WTC11 (cell line): ENCODE data around the gene PLEKHA6. TPM values are rescaled to one million over a fixed set of nuclear protein-coding genes. Genes with fewer than 3 reads are reported as not detected.
A peak's percentile ranks its signal among the peaks of the same experiment; 100 is the strongest.

ENCODE experiments used
- ATAC-seq: fragments of 200-7000 bp; cut with Tn5 transposase; 2 replicates; pipeline ENCODE4 v1.10.0; 2021; ENCODE audit warnings: mild to moderate bottlenecking, moderate library complexity
- CTCF ChIA-PET: fragments of 300-600 bp; sonication (Branson Sonifier 250); formaldehyde crosslinking; loops from one replicate; lab custom pipeline; 2021; ENCODE audit warnings: antibody characterized with exemption; lab: Charles Lee
- POLR2A ChIA-PET: fragments of 350-600 bp; sonication (Branson Sonifier 250); formaldehyde crosslinking; loops from one replicate; lab custom pipeline; 2021; ENCODE audit warnings: antibody characterized with exemption; lab: Charles Lee
- DNase-seq: peaks from one replicate; pipeline ENCODE4 v3.0.0; 2021; ENCODE audit warnings: low spot score
- H3K27ac Mint-ChIP-seq: 2 replicates; pipeline ENCODE4 v1.8.0; 2021; ENCODE audit warnings: mixed read lengths
- H3K27me3 Mint-ChIP-seq: 2 replicates; pipeline ENCODE4 v1.8.0; 2021; ENCODE audit warnings: low read depth, mild to moderate bottlenecking, moderate library complexity, mixed read lengths
- H3K36me3 Mint-ChIP-seq: 2 replicates; pipeline ENCODE4 v1.8.0; 2021; ENCODE audit warnings: mixed read lengths
- H3K4me1 Mint-ChIP-seq: 2 replicates; pipeline ENCODE4 v1.8.0; 2022; ENCODE audit warnings: mixed read lengths
- H3K4me3 Mint-ChIP-seq: 2 replicates; pipeline ENCODE4 v1.8.0; 2021; ENCODE audit warnings: mild to moderate bottlenecking, moderate library complexity, mixed read lengths
- H3K9me3 Mint-ChIP-seq: 2 replicates; pipeline ENCODE4 v1.8.0; 2021; ENCODE audit warnings: mixed read lengths
- ARID4B ChIP-seq: sonication (generic); formaldehyde crosslinking; IDR thresholded peaks from 2 replicates; pipeline ENCODE4 v1.8.0; 2023; ENCODE audit warnings: missing genetic modification reagents, mild to moderate bottlenecking, borderline replicate concordance
- ATF1 ChIP-seq: sonication (generic); formaldehyde crosslinking; IDR thresholded peaks from 2 replicates; pipeline ENCODE4 v1.8.1; 2023; ENCODE audit warnings: mild to moderate bottlenecking, moderate library complexity, missing genetic modification reagents
- ATF2 ChIP-seq: sonication (generic); formaldehyde crosslinking; IDR thresholded peaks from 2 replicates; pipeline ENCODE4 v1.8.1; 2022; ENCODE audit warnings: low read depth, missing genetic modification reagents, borderline replicate concordance
- ATF6 ChIP-seq: sonication (generic); formaldehyde crosslinking; IDR thresholded peaks from 2 replicates; pipeline ENCODE4 v1.8.1; 2023; ENCODE audit warnings: mild to moderate bottlenecking, missing genetic modification reagents
- FOXJ3 ChIP-seq: sonication (generic); formaldehyde crosslinking; IDR thresholded peaks from 2 replicates; pipeline ENCODE4 v1.9.0; 2021; ENCODE audit warnings: missing genetic modification reagents, mild to moderate bottlenecking, borderline replicate concordance
- HMGA2 ChIP-seq: fragments of 250-450 bp; sonication (Bioruptor Pico); IDR thresholded peaks from 2 replicates; pipeline ENCODE4 v1.4.0; 2021; ENCODE audit warnings: mild to moderate bottlenecking, moderate library complexity
- MAX ChIP-seq: sonication (generic); formaldehyde crosslinking; IDR thresholded peaks from 2 replicates; pipeline ENCODE4 v1.8.0; 2022; ENCODE audit warnings: mild to moderate bottlenecking, missing genetic modification reagents
- MYBL2 ChIP-seq: sonication (generic); formaldehyde crosslinking; IDR thresholded peaks from 2 replicates; pipeline ENCODE4 v1.8.1; 2023; ENCODE audit warnings: mild to moderate bottlenecking, moderate library complexity, missing genetic modification reagents
- SMAD4 ChIP-seq: sonication (generic); formaldehyde crosslinking; IDR thresholded peaks from 2 replicates; pipeline ENCODE4 v1.8.0; 2022; ENCODE audit warnings: mild to moderate bottlenecking, missing genetic modification reagents
- SOX15 ChIP-seq: fragments of 250-450 bp; sonication (Bioruptor Pico); IDR thresholded peaks from 2 replicates; pipeline ENCODE4 v1.9.0; 2021; ENCODE audit warnings: mild to moderate bottlenecking
- SP1 ChIP-seq: sonication (generic); formaldehyde crosslinking; conservative IDR thresholded peaks from 2 replicates; pipeline ENCODE4 v1.8.1; 2022; ENCODE audit warnings: missing genetic modification reagents
- USF1 ChIP-seq: sonication (generic); formaldehyde crosslinking; IDR thresholded peaks from 2 replicates; pipeline ENCODE4 v1.8.0; 2022; ENCODE audit warnings: mild to moderate bottlenecking, missing genetic modification reagents
- ZNF232 ChIP-seq: sonication (generic); formaldehyde crosslinking; IDR thresholded peaks from 2 replicates; pipeline ENCODE4 v1.8.0; 2022; ENCODE audit warnings: mild to moderate bottlenecking, missing genetic modification reagents
- ZNF281 ChIP-seq: sonication (generic); formaldehyde crosslinking; IDR thresholded peaks from 2 replicates; pipeline ENCODE4 v1.8.0; 2023; ENCODE audit warnings: mild to moderate bottlenecking, missing genetic modification reagents
- ZNF416 ChIP-seq: fragments of 250-450 bp; sonication (Bioruptor Pico); IDR thresholded peaks from 2 replicates; pipeline ENCODE4 v1.9.0; 2021; ENCODE audit warnings: mild to moderate bottlenecking, inconsistent platforms
- ZNF423 ChIP-seq: fragments of 250-450 bp; sonication (Bioruptor Pico); IDR thresholded peaks from 2 replicates; pipeline ENCODE4 v2.1.2; 2022; ENCODE audit warnings: mild to moderate bottlenecking, moderate library complexity
- total RNA-seq: library from RNA; stranded (reverse); gene quantifications from 3 replicates; pipeline ENCODE4 v1.2.3, GENCODE V29; 2021

The PLEKHA6 gene
- total RNA-seq, 1 experiment from 2014 or later = 11.6 TPM

- TF ChIP-seq SOX15 (CRISPR knock-in tag) = no peak
- TF ChIP-seq ATF1 = no peak
- no peak for TF ChIP-seq ATF2 (CRISPR knock-in tag)
Measured at GRCh38 chr1:204308023-204308628, 51.6 kb downstream of the PLEKHA6 start (continued).

- peaks cover 4% of the 10 kb centered on the region for H3K27me3 Mint-ChIP-seq
- peaks cover 80% of the 10 kb centered on the region for H3K4me1 Mint-ChIP-seq
- peak overlapping the region; percentile 68 for H3K4me3 Mint-ChIP-seq
- ATAC-seq (peak; percentile 85), DNase-seq (peak; percentile 64)
- peak overlapping the region; percentile 35; the same call in 1 of the 2 replicates for H3K27ac Mint-ChIP-seq
- CTCF ChIA-PET = interaction anchor here (0.6 to 2.2 kb wide), 22 partner anchors 11 to 145 kb away, joined by 3 to 15 read pairs (median 5); partner anchors contain the start of genes GOLT1A and PLEKHA6
- POLR2A ChIA-PET = interaction anchor here (0.6 to 0.7 kb wide), 2 partner anchors 94 to 735 kb away, joined by 3 read pairs; partner anchors contain the start of gene GOLT1A
- no peaks in the 10 kb centered on the region for H3K9me3 Mint-ChIP-seq
- TF ChIP-seq SMAD4 (CRISPR knock-in tag) (no peak), USF1 (CRISPR knock-in tag) (no peak), MAX (CRISPR knock-in tag) (0 out of 2 replicates have a peak, but pooled peaks have one; percentile 23), FOXJ3 (CRISPR knock-in tag) (no peak), SP1 (CRISPR knock-in tag) (no peak)
- no peaks in the 10 kb centered on the region for H3K36me3 Mint-ChIP-seq
Measured at GRCh38 chr1:204307334-204307883, 52.3 kb downstream of the PLEKHA6 start.

- Mint-ChIP-seq H3K36me3 (no peaks in the 10 kb centered on the region), H3K27me3 (peaks cover 4% of the 10 kb centered on the region)
- ATAC-seq = no peak
- no peak for TF ChIP-seq ATF6 (CRISPR knock-in tag)
- TF ChIP-seq ZNF232 (CRISPR knock-in tag) = no peak
- no peak for TF ChIP-seq ZNF281 (CRISPR knock-in tag)
- TF ChIP-seq ZNF416 = no peak
- TF ChIP-seq ZNF423 (CRISPR knock-in tag) = 0 out of 2 replicates have a peak, but pooled peaks have one; percentile 3
- no peak for TF ChIP-seq HMGA2 (CRISPR knock-in tag)
- no peak for TF ChIP-seq MYBL2 (CRISPR knock-in tag)
- TF ChIP-seq ARID4B (CRISPR knock-in tag) = no peak
Measured at GRCh38 chr1:204306076-204306475, 53.7 kb downstream of the PLEKHA6 start.

More at GRCh38 chr1:204306076-204306475, 53.7 kb downstream of the PLEKHA6 start:
- Mint-ChIP-seq H3K4me1 (peaks cover 75% of the 10 kb centered on the region), H3K27ac (no peak overlapping the region; the same call in 1 of the 2 replicates), H3K9me3 (no peaks in the 10 kb centered on the region), H3K4me3 (peak overlapping the region; percentile 2; the same call in 1 of the 2 replicates)
- DNase-seq = no peak
- CTCF ChIA-PET = interaction anchor here (0.6 to 1.2 kb wide), 4 partner anchors 23 to 99 kb away, joined by 3 to 4 read pairs (median 4); no protein-coding TSS in a partner anchor
- POLR2A ChIA-PET = interaction anchor here (1.5 kb wide), 1 partner anchor 8 kb away, joined by 3 read pairs; no protein-coding TSS in a partner anchor
